ENCODE data around the gene CHN1. TPM values are rescaled to one million over a fixed set of nuclear protein-coding genes. Genes with fewer than 3 reads are reported as not detected.

The CHN1 gene
- polyA plus RNA-seq, 1 donor (not counting 4 experiments of a cell fraction or from before 2014, with no cell fraction given), result 2.3 TPM

GRCh38 chr2:174914853-174915760, 90.1 kb downstream of the CHN1 start:
- Histone ChIP-seq H3K9ac (ENCODE audit: control insufficient read depth, extremely low read depth, insufficient read depth, low read length) (no peak overlapping the region), H2AFZ (ENCODE audit: control insufficient read depth, low read length) (no peak overlapping the region), H3K36me3 (ENCODE audit: control insufficient read depth in 2 of 2, extremely low read depth in 1 of 2, insufficient read depth in 2 of 2, low read length in 2 of 2) (no peaks in the 10 kb centered on the region), H3K4me1 (ENCODE audit: control insufficient read depth, extremely low read depth, insufficient read depth, low read length) (no peaks in the 10 kb centered on the region), H3K9me1 (ENCODE audit: control insufficient read depth, extremely low read depth, insufficient read depth, low read length) (no peaks in the 10 kb centered on the region), H3K9me3 (ENCODE audit: control insufficient read depth, low read depth, low read length) (no peaks in the 10 kb centered on the region), H4K20me1 (ENCODE audit: control insufficient read depth, extremely low read depth, insufficient read depth, low read length) (no peaks in the 10 kb centered on the region), H3K4me2 (ENCODE audit: control insufficient read depth, extremely low read depth, insufficient read depth, low read depth, low read length) (no peak overlapping the region), H3K4me3 (ENCODE audit: control insufficient read depth in 2 of 3, extremely low read depth in 1 of 3, insufficient read depth in 2 of 3, low read depth in 1 of 3, low read length in 3 of 3) (no peak overlapping the region), H3K79me2 (ENCODE audit: control insufficient read depth, insufficient read depth, low read length) (no peaks in the 10 kb centered on the region), H3K27me3 (ENCODE audit: control insufficient read depth, extremely low read depth, insufficient read depth, low read length) (no peaks in the 10 kb centered on the region), H3K27ac (ENCODE audit: control insufficient read depth, insufficient read depth, low read length) (no peak overlapping the region)
- no peak for DNase-seq (ENCODE audit: low read depth, low spot score)
- no peak for FAIRE-seq
- TF ChIP-seq CTCF (optimal IDR thresholded peaks at IDR 0.05 in 1 of 3, IDR thresholded peaks at IDR 0.05 in 1 of 3, conservative IDR thresholded peaks at IDR 0.05 in 1 of 3; ENCODE audit: extremely low read depth in 1 of 3, insufficient read depth in 2 of 3, low read length in 3 of 3) (no peak), EZH2 (IDR thresholded peaks at IDR 0.05; ENCODE audit: low read length) (no peak)
- dilution Hi-C loops (cut with MboI; ENCODE audit: extremely low pct_ligation_motif_present, low sequenced_read_pairs), result loop anchor here (5.0 kb wide), 1 partner anchor 57 kb away; no protein-coding TSS in a partner anchor

- Histone ChIP-seq H3K9me3 (ENCODE audit: control insufficient read depth, low read depth, low read length) (no peaks in the 10 kb centered on the region), H3K4me2 (ENCODE audit: control insufficient read depth, extremely low read depth, insufficient read depth, low read depth, low read length) (no peak overlapping the region), H3K4me1 (ENCODE audit: control insufficient read depth, extremely low read depth, insufficient read depth, low read length) (no peaks in the 10 kb centered on the region), H4K20me1 (ENCODE audit: control insufficient read depth, extremely low read depth, insufficient read depth, low read length) (no peaks in the 10 kb centered on the region), H3K36me3 (ENCODE audit: control insufficient read depth in 2 of 2, extremely low read depth in 1 of 2, insufficient read depth in 2 of 2, low read length in 2 of 2) (no peaks in the 10 kb centered on the region), H3K9ac (ENCODE audit: control insufficient read depth, extremely low read depth, insufficient read depth, low read length) (no peak overlapping the region), H3K4me3 (ENCODE audit: control insufficient read depth in 2 of 3, extremely low read depth in 1 of 3, insufficient read depth in 2 of 3, low read depth in 1 of 3, low read length in 3 of 3) (no peak overlapping the region), H3K27me3 (ENCODE audit: control insufficient read depth, extremely low read depth, insufficient read depth, low read length) (no peaks in the 10 kb centered on the region), H3K9me1 (ENCODE audit: control insufficient read depth, extremely low read depth, insufficient read depth, low read length) (no peaks in the 10 kb centered on the region), H2AFZ (ENCODE audit: control insufficient read depth, low read length) (no peak overlapping the region), H3K79me2 (ENCODE audit: control insufficient read depth, insufficient read depth, low read length) (no peaks in the 10 kb centered on the region), H3K27ac (ENCODE audit: control insufficient read depth, insufficient read depth, low read length) (no peak overlapping the region)
- FAIRE-seq, result no peak
- dilution Hi-C loops (cut with MboI; ENCODE audit: extremely low pct_ligation_motif_present, low sequenced_read_pairs), result no loop called here
- TF ChIP-seq CTCF (optimal IDR thresholded peaks at IDR 0.05 in 1 of 3, IDR thresholded peaks at IDR 0.05 in 1 of 3, conservative IDR thresholded peaks at IDR 0.05 in 1 of 3; ENCODE audit: extremely low read depth in 1 of 3, insufficient read depth in 2 of 3, low read length in 3 of 3) (no peak), EZH2 (IDR thresholded peaks at IDR 0.05; ENCODE audit: low read length) (no peak)
- no peak for DNase-seq (ENCODE audit: low read depth, low spot score)
Observed at GRCh38 chr2:174908284-174908683, 96.9 kb downstream of the CHN1 start.
